Osteoblast (primary cell): Measurements from ENCODE around the gene MOGAT3. TPM values are rescaled to one million over a fixed set of nuclear protein-coding genes. Genes with fewer than 3 reads are reported as not detected.

ENCODE experiments used
- DNase-seq: peaks from one replicate; pipeline ENCODE4 v3.0.0; 2011; ENCODE audit warnings: low spot score, mixed read lengths; ENCODE audit not compliant: insufficient read length; ENCODE audit errors: missing footprints
- H2AFZ ChIP-seq: 2 replicates; pipeline ENCODE4 v1.6.0; 2011; ENCODE audit warnings: mild to moderate bottlenecking, low read length
- H3K27ac ChIP-seq: 2 replicates; pipeline ENCODE4 v1.5.1; 2011; ENCODE audit warnings: mild to moderate bottlenecking, low read depth, low read length, moderate library complexity
- H3K27me3 ChIP-seq: 2 replicates; pipeline ENCODE4 v1.6.0; 2012; ENCODE audit warnings: mild to moderate bottlenecking, control low read depth, inconsistent platforms, low read length, moderate library complexity; ENCODE audit not compliant: insufficient read depth
- H3K36me3 ChIP-seq: 2 replicates; pipeline ENCODE4 v1.5.1; 2011; ENCODE audit warnings: mild to moderate bottlenecking, low read length, control low read depth, moderate library complexity; ENCODE audit not compliant: insufficient read depth
- H3K4me1 ChIP-seq: 2 replicates; pipeline ENCODE4 v1.5.1; 2011; ENCODE audit warnings: mild to moderate bottlenecking, low read length, control low read depth, moderate library complexity; ENCODE audit not compliant: insufficient read depth
- H3K4me2 ChIP-seq: 2 replicates; pipeline ENCODE4 v1.6.0; 2011; ENCODE audit warnings: mild to moderate bottlenecking, low read length; ENCODE audit not compliant: insufficient read depth
- H3K4me3 ChIP-seq: fragments of 200-600 bp; sonication (generic); 3 replicates; pipeline ENCODE4 v1.5.1; 2012; ENCODE audit warnings: mild to moderate bottlenecking, low read length, inconsistent platforms; ENCODE audit not compliant: insufficient read depth
- H3K79me2 ChIP-seq: 2 replicates; pipeline ENCODE4 v1.6.0; 2012; ENCODE audit warnings: mild to moderate bottlenecking, low read length, control low read depth, inconsistent platforms; ENCODE audit not compliant: insufficient read depth
- H3K9me3 ChIP-seq: 2 replicates; pipeline ENCODE4 v1.5.1; 2011; ENCODE audit warnings: low read depth, low read length, control low read depth
- H4K20me1 ChIP-seq: 2 replicates; pipeline ENCODE4 v1.6.0; 2012; ENCODE audit warnings: mild to moderate bottlenecking, low read length, control low read depth; ENCODE audit not compliant: insufficient read depth
- total RNA-seq: library from RNA; depleted of rRNA; stranded (reverse); fragments of >200 nt; gene quantifications from 2 replicates; pipeline ENCODE4 v1.2.3, GENCODE V29; 2012
- TF ChIP-seq, protein P1 (sequence below): IDR thresholded peaks from 2 replicates; pipeline ENCODE4 v1.5.1; 2011; ENCODE audit warnings: mild to moderate bottlenecking, low read depth, low read length, moderate library complexity; ENCODE audit errors: extremely low read depth

The MOGAT3 gene
- total RNA-seq, 1 donor, result not detected

GRCh38 chr7:101232141-101232850, 31.5 kb upstream of the MOGAT3 start:
- Histone ChIP-seq H3K79me2 (no peaks in the 10 kb centered on the region), H3K9me3 (no peaks in the 10 kb centered on the region), H3K4me1 (no peaks in the 10 kb centered on the region), H3K4me3 (peak overlapping the region; percentile 22), H3K27me3 (no peaks in the 10 kb centered on the region), H4K20me1 (peaks cover 7% of the 10 kb centered on the region), H3K36me3 (peaks cover 13% of the 10 kb centered on the region), H3K4me2 (peak overlapping the region; percentile 48), H3K27ac (no peak overlapping the region), H2AFZ (no peak overlapping the region)
- TF ChIP-seq, protein P1, sequence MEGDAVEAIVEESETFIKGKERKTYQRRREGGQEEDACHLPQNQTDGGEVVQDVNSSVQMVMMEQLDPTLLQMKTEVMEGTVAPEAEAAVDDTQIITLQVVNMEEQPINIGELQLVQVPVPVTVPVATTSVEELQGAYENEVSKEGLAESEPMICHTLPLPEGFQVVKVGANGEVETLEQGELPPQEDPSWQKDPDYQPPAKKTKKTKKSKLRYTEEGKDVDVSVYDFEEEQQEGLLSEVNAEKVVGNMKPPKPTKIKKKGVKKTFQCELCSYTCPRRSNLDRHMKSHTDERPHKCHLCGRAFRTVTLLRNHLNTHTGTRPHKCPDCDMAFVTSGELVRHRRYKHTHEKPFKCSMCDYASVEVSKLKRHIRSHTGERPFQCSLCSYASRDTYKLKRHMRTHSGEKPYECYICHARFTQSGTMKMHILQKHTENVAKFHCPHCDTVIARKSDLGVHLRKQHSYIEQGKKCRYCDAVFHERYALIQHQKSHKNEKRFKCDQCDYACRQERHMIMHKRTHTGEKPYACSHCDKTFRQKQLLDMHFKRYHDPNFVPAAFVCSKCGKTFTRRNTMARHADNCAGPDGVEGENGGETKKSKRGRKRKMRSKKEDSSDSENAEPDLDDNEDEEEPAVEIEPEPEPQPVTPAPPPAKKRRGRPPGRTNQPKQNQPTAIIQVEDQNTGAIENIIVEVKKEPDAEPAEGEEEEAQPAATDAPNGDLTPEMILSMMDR, result no peak
- DNase-seq, result peak; percentile 83

GRCh38 chr7:101231644-101232043, 30.8 kb upstream of the MOGAT3 start:
- no peaks in the 10 kb centered on the region for H3K27me3 ChIP-seq
- H3K79me2 ChIP-seq, result no peaks in the 10 kb centered on the region
- no peak overlapping the region for H3K4me3 ChIP-seq
- DNase-seq, result peak; percentile 78
- H3K4me2 ChIP-seq, result no peak overlapping the region
- no peak overlapping the region for H2AFZ ChIP-seq
- no peaks in the 10 kb centered on the region for H3K4me1 ChIP-seq
- H3K36me3 ChIP-seq, result peaks cover 17% of the 10 kb centered on the region
- H3K9me3 ChIP-seq, result no peaks in the 10 kb centered on the region
- H3K27ac ChIP-seq, result no peak overlapping the region
- H4K20me1 ChIP-seq, result peaks cover 7% of the 10 kb centered on the region
- TF ChIP-seq, protein P1, result no peak

DNA sequence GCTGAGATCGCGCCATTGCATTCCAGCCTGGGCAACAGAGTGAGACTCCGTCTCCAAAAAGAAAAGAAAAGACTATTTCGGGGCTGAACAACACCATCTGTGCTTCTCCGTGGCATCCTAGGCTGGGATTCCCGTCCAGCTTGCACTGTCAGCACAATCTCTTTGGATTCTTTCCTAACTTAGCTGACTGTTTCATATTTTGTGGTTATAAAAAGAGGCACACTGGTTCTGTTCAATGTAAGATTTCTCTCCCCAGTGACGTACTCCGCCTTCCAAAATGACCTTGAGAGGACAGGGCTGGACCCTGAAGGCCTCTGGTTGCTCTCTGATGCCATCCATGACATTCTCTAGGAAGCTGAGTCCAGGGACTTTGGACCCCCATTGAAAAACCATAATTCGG, 25.9 kb upstream of the MOGAT3 start:
- H3K27me3 ChIP-seq, result no peaks in the 10 kb centered on the region
- no peak overlapping the region for H3K4me3 ChIP-seq
- DNase-seq, result peak; percentile 79
- TF ChIP-seq, protein P1, result no peak
- no peaks in the 10 kb centered on the region for H3K4me1 ChIP-seq
- H3K9me3 ChIP-seq, result no peaks in the 10 kb centered on the region
- H2AFZ ChIP-seq, result no peak overlapping the region
- peaks cover 38% of the 10 kb centered on the region for H3K36me3 ChIP-seq
- no peak overlapping the region for H3K27ac ChIP-seq
- no peak overlapping the region for H3K4me2 ChIP-seq
- peaks cover 7% of the 10 kb centered on the region for H4K20me1 ChIP-seq
- peaks cover 11% of the 10 kb centered on the region for H3K79me2 ChIP-seq

GRCh38 chr7:101225650-101226049, 24.8 kb upstream of the MOGAT3 start:
- Histone ChIP-seq H3K9me3 (no peaks in the 10 kb centered on the region), H3K36me3 (peaks cover 38% of the 10 kb centered on the region), H3K79me2 (peaks cover 21% of the 10 kb centered on the region), H4K20me1 (peaks cover 7% of the 10 kb centered on the region), H3K4me1 (no peaks in the 10 kb centered on the region), H3K27ac (no peak overlapping the region), H3K4me3 (no peak overlapping the region), H3K27me3 (no peaks in the 10 kb centered on the region), H2AFZ (no peak overlapping the region), H3K4me2 (no peak overlapping the region)
- DNase-seq, result no peak
- TF ChIP-seq, protein P1, result no peak
